ENCODE measurements around the gene SP3. TPM values are rescaled to one million over a fixed set of nuclear protein-coding genes. Genes with fewer than 3 reads are reported as not detected.

SP3 gene
- total and polyA plus RNA-seq, 8 donors: 69.0 to 143 (median 122) TPM

- intact Hi-C loops (cut with DNase I): no loop called here
- H3K27ac ChIP-seq: no peak overlapping the region
- H3K4me1 ChIP-seq: peaks cover 16 to 79% of the 10 kb centered on the region in 2 donors
These were observed 5.3 kb downstream of the SP3 start for GRCh38 chr2:173959909-173960308.

GRCh38 chr2:173959358-173959884 is 5.8 kb downstream of the SP3 start:
- intact Hi-C loops (cut with DNase I): no loop called here
- H3K9me3 ChIP-seq: no peaks in the 10 kb centered on the region
- H3K27me3 ChIP-seq: no peaks in the 10 kb centered on the region
- no peak for ATAC-seq
- H3K27ac ChIP-seq: no peak overlapping the region
- peaks cover 16 to 84% of the 10 kb centered on the region in 2 donors for H3K4me1 ChIP-seq
- peaks cover 0 to 20% of the 10 kb centered on the region in 2 donors for H3K36me3 ChIP-seq
- no peak for TF ChIP-seq CTCF (IDR thresholded peaks at IDR 0.05)
- H3K4me3 ChIP-seq: no peak overlapping the region
- no peak for DNase-seq

More at GRCh38 chr2:173959909-173960308, 5.3 kb downstream of the SP3 start:
- H3K36me3 ChIP-seq: peaks cover 0 to 15% of the 10 kb centered on the region in 2 donors
- TF ChIP-seq CTCF (IDR thresholded peaks at IDR 0.05): no peak
- no peak for DNase-seq
- H3K9me3 ChIP-seq: no peaks in the 10 kb centered on the region
- no peaks in the 10 kb centered on the region for H3K27me3 ChIP-seq
- no peak overlapping the region for H3K4me3 ChIP-seq
- ATAC-seq: no peak

GRCh38 chr2:173958198-173958846 is 6.9 kb downstream of the SP3 start:
- H3K27me3 ChIP-seq: no peaks in the 10 kb centered on the region
- H3K27ac ChIP-seq: no peak overlapping the region
- no peak overlapping the region for H3K4me3 ChIP-seq
- peaks cover 0 to 22% of the 10 kb centered on the region in 2 donors for H3K36me3 ChIP-seq
- intact Hi-C loops (cut with DNase I): no loop called here
- no peak for TF ChIP-seq CTCF (IDR thresholded peaks at IDR 0.05)
- DNase-seq (no peak), ATAC-seq (no peak)
- no peaks in the 10 kb centered on the region for H3K9me3 ChIP-seq
- peaks cover 16 to 95% of the 10 kb centered on the region in 2 donors for H3K4me1 ChIP-seq

DNA sequence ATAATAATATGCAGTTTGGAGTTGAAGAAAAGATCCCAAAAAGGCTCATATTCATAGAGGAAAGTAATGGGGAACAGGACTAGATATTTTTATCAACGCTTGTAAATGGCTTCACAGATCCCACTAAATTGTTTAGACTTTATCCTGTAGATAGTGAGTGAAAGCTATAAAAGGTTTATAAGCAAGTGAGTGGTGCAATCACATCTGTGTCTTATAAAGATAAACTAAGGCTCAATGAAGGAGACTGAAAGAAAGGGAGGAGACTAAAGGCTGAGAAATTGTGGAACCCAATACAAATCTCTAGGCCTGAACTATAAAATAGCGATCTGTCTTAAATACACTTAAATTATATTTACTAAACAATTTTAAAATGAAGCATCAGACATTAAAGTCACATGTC is 7.7 kb downstream of the SP3 start:
- DNase-seq (no peak), ATAC-seq (no peak)
- no peaks in the 10 kb centered on the region for H3K27me3 ChIP-seq
- TF ChIP-seq CTCF (IDR thresholded peaks at IDR 0.05): no peak
- H3K36me3 ChIP-seq: peaks cover 0 to 30% of the 10 kb centered on the region in 2 donors
- H3K4me1 ChIP-seq: peaks cover 16 to 99% of the 10 kb centered on the region in 2 donors
- intact Hi-C loops (cut with DNase I): no loop called here
- H3K9me3 ChIP-seq: no peaks in the 10 kb centered on the region
- no peak overlapping the region for H3K4me3 ChIP-seq
- no peak overlapping the region for H3K27ac ChIP-seq

DNA sequence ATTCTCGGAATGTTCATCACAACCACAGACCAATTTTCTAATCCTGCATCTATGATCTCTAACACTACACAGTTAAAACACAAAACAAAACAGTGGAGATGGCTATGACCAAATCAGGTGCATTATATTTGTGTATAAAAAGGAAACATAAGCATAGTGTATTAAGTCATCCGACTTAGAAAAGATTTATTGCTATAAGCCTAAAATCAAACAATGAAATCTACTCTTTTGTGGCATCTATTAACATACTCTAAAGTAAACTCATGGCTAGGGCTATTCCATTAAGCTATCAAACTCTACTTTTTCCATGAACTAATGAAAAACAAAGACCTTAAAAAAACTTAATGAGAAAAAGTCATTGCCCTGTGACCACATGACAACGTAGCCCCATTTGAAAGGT is 8.7 kb downstream of the SP3 start:
- no peak for ATAC-seq

More for the DNA sequence above, 8.7 kb downstream of the SP3 start:
- Histone ChIP-seq H3K9me3 (no peaks in the 10 kb centered on the region), H3K27ac (no peak overlapping the region), H3K36me3 (peaks cover 0 to 30% of the 10 kb centered on the region in 2 donors), H3K4me1 (peaks cover 13 to 99% of the 10 kb centered on the region in 2 donors), H3K4me3 (no peak overlapping the region), H3K27me3 (no peaks in the 10 kb centered on the region)
- intact Hi-C loops (cut with DNase I): no loop called here
- no peak for DNase-seq
- TF ChIP-seq CTCF (IDR thresholded peaks at IDR 0.05): no peak

All from left lung (tissue), 10 donors.